ENCODE measurements around the gene PTPRM. TPM values are rescaled to one million over a fixed set of nuclear protein-coding genes. Genes with fewer than 3 reads are reported as not detected.

The PTPRM gene
- total RNA-seq, 4 donors from 2014 or later = 62.7 to 94.0 (median 76.0) TPM

GRCh38 chr18:7641813-7642212 is 74.7 kb downstream of the PTPRM start:
- H3K27ac ChIP-seq (replicated peaks in 1 of 4) = no peak overlapping the region

GRCh38 chr18:7642331-7642890 is 75.3 kb downstream of the PTPRM start:
- WGBS = 81% methylated on average over 7 of the region's 7 CpGs
- peaks cover 21 to 29% (median 25%) of the 10 kb centered on the region in 4 donors for H3K4me1 ChIP-seq
- TF ChIP-seq EP300 (IDR thresholded peaks at IDR 0.05) (no peak), CTCF (IDR thresholded peaks at IDR 0.05) (no peak), POLR2A (IDR thresholded peaks at IDR 0.05; ENCODE audit: low read depth) (no peak), POLR2AphosphoS5 (IDR thresholded peaks at IDR 0.05) (no peak)
- intact Hi-C loops (cut with DNase I) = no loop called here
- H3K9me3 ChIP-seq = no peaks in the 10 kb centered on the region
- DNase-seq (ENCODE audit: extremely low spot score) = no peak
- H3K36me3 ChIP-seq = no peaks in the 10 kb centered on the region
- H3K27ac ChIP-seq (replicated peaks in 1 of 4) = no peak overlapping the region
- H3K27me3 ChIP-seq = no peaks in the 10 kb centered on the region
- H3K4me3 ChIP-seq = no peak overlapping the region

More at GRCh38 chr18:7641813-7642212, 74.7 kb downstream of the PTPRM start:
- no peaks in the 10 kb centered on the region for H3K9me3 ChIP-seq
- no peaks in the 10 kb centered on the region for H3K27me3 ChIP-seq
- DNase-seq (ENCODE audit: extremely low spot score) = peak; percentile 7
- H3K36me3 ChIP-seq = no peaks in the 10 kb centered on the region
- intact Hi-C loops (cut with DNase I) = no loop called here
- TF ChIP-seq POLR2A (IDR thresholded peaks at IDR 0.05; ENCODE audit: low read depth) (no peak), EP300 (IDR thresholded peaks at IDR 0.05) (no peak), POLR2AphosphoS5 (IDR thresholded peaks at IDR 0.05) (no peak), CTCF (IDR thresholded peaks at IDR 0.05) (no peak)
- H3K4me3 ChIP-seq = no peak overlapping the region
- peaks cover 26 to 35% (median 28%) of the 10 kb centered on the region in 4 donors for H3K4me1 ChIP-seq
- 97% methylated on average over 4 of the region's 4 CpGs for WGBS

GRCh38 chr18:7645756-7646155 is 78.6 kb downstream of the PTPRM start:
- WGBS = 50% methylated on average over 1 of the region's 1 CpG
- DNase-seq (ENCODE audit: extremely low spot score) = peak; percentile 17

GRCh38 chr18:7646174-7646886 is 79.2 kb downstream of the PTPRM start:
- Histone ChIP-seq H3K9me3 (peaks cover 0 to 11% (median 0%) of the 10 kb centered on the region in 4 donors), H3K36me3 (no peaks in the 10 kb centered on the region), H3K27ac (replicated peaks in 1 of 4) (no peak overlapping the region), H3K4me3 (no peak overlapping the region), H3K27me3 (no peaks in the 10 kb centered on the region), H3K4me1 (peaks cover 21 to 27% (median 23%) of the 10 kb centered on the region in 4 donors)
- peak; percentile 31 for DNase-seq (ENCODE audit: extremely low spot score)
- intact Hi-C loops (cut with DNase I) = no loop called here
- TF ChIP-seq EP300 (IDR thresholded peaks at IDR 0.05) = no peak
- no peak for TF ChIP-seq POLR2A (IDR thresholded peaks at IDR 0.05; ENCODE audit: low read depth)
- no peak for TF ChIP-seq POLR2AphosphoS5 (IDR thresholded peaks at IDR 0.05)
- TF ChIP-seq CTCF (IDR thresholded peaks at IDR 0.05) = no peak
- WGBS = 92% methylated on average over 6 of the region's 6 CpGs

More at GRCh38 chr18:7645756-7646155, 78.6 kb downstream of the PTPRM start:
- Histone ChIP-seq H3K4me1 (peaks cover 21 to 27% (median 23%) of the 10 kb centered on the region in 4 donors), H3K9me3 (peaks cover 0 to 11% (median 0%) of the 10 kb centered on the region in 4 donors), H3K4me3 (no peak overlapping the region), H3K36me3 (no peaks in the 10 kb centered on the region), H3K27ac (replicated peaks in 1 of 4) (no peak overlapping the region), H3K27me3 (no peaks in the 10 kb centered on the region)
- no peak for TF ChIP-seq POLR2AphosphoS5 (IDR thresholded peaks at IDR 0.05)
- TF ChIP-seq POLR2A (IDR thresholded peaks at IDR 0.05; ENCODE audit: low read depth) = no peak
- no peak for TF ChIP-seq CTCF (IDR thresholded peaks at IDR 0.05)
- no peak for TF ChIP-seq EP300 (IDR thresholded peaks at IDR 0.05)
- intact Hi-C loops (cut with DNase I) = no loop called here

Measured in esophagus muscularis mucosa (tissue), 4 donors.